ENCODE measurements around the gene TNFRSF1A.
A peak's percentile ranks its signal among the peaks of the same experiment; 100 is the strongest.
"Not testable (repeated sequence)": the region's sequence is repeated elsewhere in the genome, so short reads cannot be mapped to it uniquely, and the experiment has no call there.

The TNFRSF1A gene

GRCh38 chr12:6292606-6293005 lies 49.3 kb downstream of the TNFRSF1A start:
- Histone ChIP-seq H3K4me1 (ENCODE audit: control insufficient read depth, insufficient read depth, low read length, poor library complexity, severe bottlenecking) (peaks cover 11% of the 10 kb centered on the region), H3K36me3 (ENCODE audit: control insufficient read depth, insufficient read depth, low read length) (no peaks in the 10 kb centered on the region), H3K4me3 (ENCODE audit: extremely low read depth, insufficient read depth, low read length, poor library complexity, severe bottlenecking) (no peak overlapping the region), H3K27ac (ENCODE audit: low read depth, low read length, severe bottlenecking) (no peak overlapping the region), H3K9me3 (ENCODE audit: control insufficient read depth, low read length) (peaks cover 4% of the 10 kb centered on the region)
- WGBS, 2 experiments (ENCODE audit: insufficient coverage in 2 of 2) = no CpG with 5 or more reads among the region's 2 CpGs

- not testable (repeated sequence) for H3K9me3 ChIP-seq (ENCODE audit: control insufficient read depth, low read length); H3K36me3 ChIP-seq (ENCODE audit: control insufficient read depth, insufficient read depth, low read length); H3K4me3 ChIP-seq (ENCODE audit: extremely low read depth, insufficient read depth, low read length, poor library complexity, severe bottlenecking); H3K27ac ChIP-seq (ENCODE audit: low read depth, low read length, severe bottlenecking); H3K4me1 ChIP-seq (ENCODE audit: control insufficient read depth, insufficient read depth, low read length, poor library complexity, severe bottlenecking)
- 92 to 100% methylated on average over 2 to 5 of the region's 25 CpGs for WGBS, 2 experiments (ENCODE audit: insufficient coverage in 2 of 2)
These were observed 52.0 kb downstream of the TNFRSF1A start for GRCh38 chr12:6289906-6290305.

GRCh38 chr12:6289081-6289480 lies 52.8 kb downstream of the TNFRSF1A start:
- not testable (repeated sequence) for H3K4me1 ChIP-seq (ENCODE audit: control insufficient read depth, insufficient read depth, low read length, poor library complexity, severe bottlenecking); H3K9me3 ChIP-seq (ENCODE audit: control insufficient read depth, low read length); H3K4me3 ChIP-seq (ENCODE audit: extremely low read depth, insufficient read depth, low read length, poor library complexity, severe bottlenecking); H3K27ac ChIP-seq (ENCODE audit: low read depth, low read length, severe bottlenecking); H3K36me3 ChIP-seq (ENCODE audit: control insufficient read depth, insufficient read depth, low read length)
- 95 to 98% methylated on average over 6 to 7 of the region's 10 CpGs for WGBS, 2 experiments (ENCODE audit: insufficient coverage in 2 of 2)

- Histone ChIP-seq H3K4me1 (ENCODE audit: control insufficient read depth, insufficient read depth, low read length, poor library complexity, severe bottlenecking) (no peaks in the 10 kb centered on the region), H3K4me3 (ENCODE audit: extremely low read depth, insufficient read depth, low read length, poor library complexity, severe bottlenecking) (no peak overlapping the region), H3K36me3 (ENCODE audit: control insufficient read depth, insufficient read depth, low read length) (no peaks in the 10 kb centered on the region), H3K9me3 (ENCODE audit: control insufficient read depth, low read length) (peaks cover 4% of the 10 kb centered on the region), H3K27ac (ENCODE audit: low read depth, low read length, severe bottlenecking) (no peak overlapping the region)
- no CpG with 5 or more reads among the region's 5 CpGs for WGBS, 2 experiments (ENCODE audit: insufficient coverage in 2 of 2)
These were observed 53.6 kb downstream of the TNFRSF1A start for GRCh38 chr12:6288235-6288634.

- H3K4me3 ChIP-seq (ENCODE audit: extremely low read depth, insufficient read depth, low read length, poor library complexity, severe bottlenecking) = no peak overlapping the region
- H3K27ac ChIP-seq (ENCODE audit: low read depth, low read length, severe bottlenecking) = no peak overlapping the region
- WGBS, 2 experiments (ENCODE audit: insufficient coverage in 2 of 2) = 0 to 20% methylated on average over 1 of the region's 1 CpG
These were observed 56.2 kb downstream of the TNFRSF1A start for GRCh38 chr12:6285532-6286306.

GRCh38 chr12:6285063-6285477 lies 56.8 kb downstream of the TNFRSF1A start:
- Histone ChIP-seq H3K9me3 (ENCODE audit: control insufficient read depth, low read length) (peaks cover 4% of the 10 kb centered on the region), H3K4me1 (ENCODE audit: control insufficient read depth, insufficient read depth, low read length, poor library complexity, severe bottlenecking) (peaks cover 11% of the 10 kb centered on the region), H3K36me3 (ENCODE audit: control insufficient read depth, insufficient read depth, low read length) (no peaks in the 10 kb centered on the region), H3K27ac (ENCODE audit: low read depth, low read length, severe bottlenecking) (no peak overlapping the region), H3K4me3 (ENCODE audit: extremely low read depth, insufficient read depth, low read length, poor library complexity, severe bottlenecking) (no peak overlapping the region)
- 10 to 16% methylated on average over 6 to 8 of the region's 8 CpGs for WGBS, 2 experiments (ENCODE audit: insufficient coverage in 2 of 2)

More at GRCh38 chr12:6285532-6286306, 56.2 kb downstream of the TNFRSF1A start:
- Histone ChIP-seq H3K36me3 (ENCODE audit: control insufficient read depth, insufficient read depth, low read length) (no peaks in the 10 kb centered on the region), H3K9me3 (ENCODE audit: control insufficient read depth, low read length) (peaks cover 4% of the 10 kb centered on the region), H3K4me1 (ENCODE audit: control insufficient read depth, insufficient read depth, low read length, poor library complexity, severe bottlenecking) (peaks cover 6% of the 10 kb centered on the region)

GRCh38 chr12:6284273-6284672 lies 57.6 kb downstream of the TNFRSF1A start:
- peaks cover 19% of the 10 kb centered on the region for H3K4me1 ChIP-seq (ENCODE audit: control insufficient read depth, insufficient read depth, low read length, poor library complexity, severe bottlenecking)
- no peak overlapping the region for H3K27ac ChIP-seq (ENCODE audit: low read depth, low read length, severe bottlenecking)
- no peak overlapping the region for H3K4me3 ChIP-seq (ENCODE audit: extremely low read depth, insufficient read depth, low read length, poor library complexity, severe bottlenecking)
- H3K9me3 ChIP-seq (ENCODE audit: control insufficient read depth, low read length) = no peaks in the 10 kb centered on the region
- WGBS, 2 experiments (ENCODE audit: insufficient coverage in 2 of 2) = 92 to 93% methylated on average over 11 to 12 of the region's 12 CpGs
- H3K36me3 ChIP-seq (ENCODE audit: control insufficient read depth, insufficient read depth, low read length) = no peaks in the 10 kb centered on the region

GRCh38 chr12:6282453-6282840 lies 59.4 kb downstream of the TNFRSF1A start:
- Histone ChIP-seq H3K27ac (ENCODE audit: low read depth, low read length, severe bottlenecking) (no peak overlapping the region), H3K9me3 (ENCODE audit: control insufficient read depth, low read length) (no peaks in the 10 kb centered on the region), H3K4me1 (ENCODE audit: control insufficient read depth, insufficient read depth, low read length, poor library complexity, severe bottlenecking) (peaks cover 27% of the 10 kb centered on the region), H3K4me3 (ENCODE audit: extremely low read depth, insufficient read depth, low read length, poor library complexity, severe bottlenecking) (no peak overlapping the region), H3K36me3 (ENCODE audit: control insufficient read depth, insufficient read depth, low read length) (no peaks in the 10 kb centered on the region)
- 90 to 100% methylated on average over 2 to 3 of the region's 4 CpGs for WGBS, 2 experiments (ENCODE audit: insufficient coverage in 2 of 2)

GRCh38 chr12:6281081-6281809 lies 60.6 kb downstream of the TNFRSF1A start:
- H3K9me3 ChIP-seq (ENCODE audit: control insufficient read depth, low read length) = no peaks in the 10 kb centered on the region
- H3K36me3 ChIP-seq (ENCODE audit: control insufficient read depth, insufficient read depth, low read length) = no peaks in the 10 kb centered on the region
- peaks cover 27% of the 10 kb centered on the region for H3K4me1 ChIP-seq (ENCODE audit: control insufficient read depth, insufficient read depth, low read length, poor library complexity, severe bottlenecking)
- WGBS, 2 experiments (ENCODE audit: insufficient coverage in 2 of 2) = 97 to 98% methylated on average over 12 to 13 of the region's 13 CpGs
- no peak overlapping the region for H3K27ac ChIP-seq (ENCODE audit: low read depth, low read length, severe bottlenecking)
- H3K4me3 ChIP-seq (ENCODE audit: extremely low read depth, insufficient read depth, low read length, poor library complexity, severe bottlenecking) = no peak overlapping the region

GRCh38 chr12:6280672-6281071 lies 61.2 kb downstream of the TNFRSF1A start:
- Histone ChIP-seq H3K4me3 (ENCODE audit: extremely low read depth, insufficient read depth, low read length, poor library complexity, severe bottlenecking) (no peak overlapping the region), H3K36me3 (ENCODE audit: control insufficient read depth, insufficient read depth, low read length) (no peaks in the 10 kb centered on the region), H3K27ac (ENCODE audit: low read depth, low read length, severe bottlenecking) (peak overlapping the region; percentile 41), H3K4me1 (ENCODE audit: control insufficient read depth, insufficient read depth, low read length, poor library complexity, severe bottlenecking) (peaks cover 27% of the 10 kb centered on the region), H3K9me3 (ENCODE audit: control insufficient read depth, low read length) (no peaks in the 10 kb centered on the region)
- WGBS, 2 experiments (ENCODE audit: insufficient coverage in 2 of 2) = 87 to 97% methylated on average over 4 to 11 of the region's 11 CpGs

- Histone ChIP-seq H3K9me3 (ENCODE audit: control insufficient read depth, low read length) (no peaks in the 10 kb centered on the region), H3K4me3 (ENCODE audit: extremely low read depth, insufficient read depth, low read length, poor library complexity, severe bottlenecking) (no peak overlapping the region), H3K36me3 (ENCODE audit: control insufficient read depth, insufficient read depth, low read length) (no peaks in the 10 kb centered on the region), H3K4me1 (ENCODE audit: control insufficient read depth, insufficient read depth, low read length, poor library complexity, severe bottlenecking) (peaks cover 27% of the 10 kb centered on the region), H3K27ac (ENCODE audit: low read depth, low read length, severe bottlenecking) (peak overlapping the region; percentile 41)
- WGBS, 2 experiments (ENCODE audit: insufficient coverage in 2 of 2) = 65 to 72% methylated on average over 2 of the region's 2 CpGs
These were observed 61.8 kb downstream of the TNFRSF1A start for GRCh38 chr12:6280053-6280469.

Data from mesodermal cell (in vitro differentiated cells).